Measurements from ENCODE around the gene PRM1.

Gene PRM1

GRCh38 chr16:11265124-11265523 is 16.0 kb downstream of the PRM1 start:
- no peak for DNase-seq (ENCODE audit: low read depth)
- no peak overlapping the region for H3K4me3 ChIP-seq (ENCODE audit: low read length)
- TF ChIP-seq CTCF (conservative IDR thresholded peaks at IDR 0.05; ENCODE audit: low read depth, low read length) = no peak

GRCh38 chr16:11264155-11264832 is 16.8 kb downstream of the PRM1 start:
- DNase-seq (ENCODE audit: low read depth) = no peak
- H3K4me3 ChIP-seq (ENCODE audit: low read length) = no peak overlapping the region
- TF ChIP-seq CTCF (conservative IDR thresholded peaks at IDR 0.05; ENCODE audit: low read depth, low read length) = no peak

GRCh38 chr16:11263737-11264136 is 17.4 kb downstream of the PRM1 start:
- DNase-seq (ENCODE audit: low read depth) = no peak
- TF ChIP-seq CTCF (conservative IDR thresholded peaks at IDR 0.05; ENCODE audit: low read depth, low read length) = no peak
- H3K4me3 ChIP-seq (ENCODE audit: low read length) = no peak overlapping the region

- no peak for TF ChIP-seq CTCF (conservative IDR thresholded peaks at IDR 0.05; ENCODE audit: low read depth, low read length)
- no peak overlapping the region for H3K4me3 ChIP-seq (ENCODE audit: low read length)
- no peak for DNase-seq (ENCODE audit: low read depth)
Observed at GRCh38 chr16:11262915-11263314, 18.2 kb downstream of the PRM1 start.

GRCh38 chr16:11260596-11260966 is 20.5 kb downstream of the PRM1 start:
- DNase-seq (ENCODE audit: low read depth) = no peak
- TF ChIP-seq CTCF (conservative IDR thresholded peaks at IDR 0.05; ENCODE audit: low read depth, low read length) = no peak

GRCh38 chr16:11259655-11260595 is 21.2 kb downstream of the PRM1 start:
- no peak overlapping the region for H3K4me3 ChIP-seq (ENCODE audit: low read length)
- no peak for DNase-seq (ENCODE audit: low read depth)
- TF ChIP-seq CTCF (conservative IDR thresholded peaks at IDR 0.05; ENCODE audit: low read depth, low read length) = no peak

More at GRCh38 chr16:11260596-11260966, 20.5 kb downstream of the PRM1 start:
- no peak overlapping the region for H3K4me3 ChIP-seq (ENCODE audit: low read length)

Data from retinal pigment epithelial cell (primary cell).